Measurements from ENCODE around the gene STK32A.

- TF ChIP-seq CTCF (conservative IDR thresholded peaks at IDR 0.05; ENCODE audit: low read length) (no peak), EZH2phosphoT487 (IDR thresholded peaks at IDR 0.05; ENCODE audit: borderline replicate concordance) (no peak)
These were observed 165.4 kb downstream of the STK32A start for GRCh38 chr5:147400126-147400809.

Data from Loucy (cell line).